Gastrocnemius medialis (tissue), 4 donors: ENCODE results near the gene BAHCC1.

ENCODE experiments used
- POLR2A ChIP-seq, 2 donors: fragments of 450-650 bp; IDR thresholded peaks; one replicate each; pipeline ENCODE4 v1.6.1; 2017; ENCODE audit warnings: antibody characterized with exemption in 2 of 2, mild to moderate bottlenecking in 2 of 2, moderate library complexity in 2 of 2
- TF ChIP-seq, protein P1 (sequence below), 5 experiments: fragments of 450-650 bp in 3 of 5; fragments of 200-600 bp in 2 of 5; sonication (generic) in 2 of 5; IDR thresholded peaks in 4 of 5; conservative IDR thresholded peaks in 1 of 5; 1 replicate in 4 of 5; 2 replicates in 1 of 5; pipeline ENCODE4 v1.5.1; 2016 to 2019; ENCODE audit warnings: antibody characterized with exemption in 5 of 5, mild to moderate bottlenecking in 3 of 5, moderate library complexity in 3 of 5

DNA sequence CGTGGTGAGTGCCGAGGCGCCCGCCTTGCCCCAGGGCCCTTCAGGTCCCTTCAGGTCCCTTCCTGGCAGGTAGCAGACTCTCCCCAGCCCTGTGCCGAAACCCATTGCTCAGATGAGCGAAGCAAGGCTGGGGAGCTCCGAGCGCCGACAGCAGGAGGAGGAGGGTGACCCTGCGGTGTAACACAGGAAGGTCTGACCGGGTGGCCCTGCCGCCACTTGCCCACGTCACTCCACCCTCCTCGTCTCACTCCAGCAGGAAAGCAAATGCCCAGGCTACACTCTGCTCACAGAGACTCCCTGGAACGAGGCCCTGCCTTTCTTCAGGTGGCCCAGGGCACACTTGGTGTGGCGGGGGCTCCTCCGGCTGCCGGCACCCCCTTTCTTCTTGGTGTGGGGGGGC is 60.1 kb downstream of the BAHCC1 start:
- TF ChIP-seq, protein P1, sequence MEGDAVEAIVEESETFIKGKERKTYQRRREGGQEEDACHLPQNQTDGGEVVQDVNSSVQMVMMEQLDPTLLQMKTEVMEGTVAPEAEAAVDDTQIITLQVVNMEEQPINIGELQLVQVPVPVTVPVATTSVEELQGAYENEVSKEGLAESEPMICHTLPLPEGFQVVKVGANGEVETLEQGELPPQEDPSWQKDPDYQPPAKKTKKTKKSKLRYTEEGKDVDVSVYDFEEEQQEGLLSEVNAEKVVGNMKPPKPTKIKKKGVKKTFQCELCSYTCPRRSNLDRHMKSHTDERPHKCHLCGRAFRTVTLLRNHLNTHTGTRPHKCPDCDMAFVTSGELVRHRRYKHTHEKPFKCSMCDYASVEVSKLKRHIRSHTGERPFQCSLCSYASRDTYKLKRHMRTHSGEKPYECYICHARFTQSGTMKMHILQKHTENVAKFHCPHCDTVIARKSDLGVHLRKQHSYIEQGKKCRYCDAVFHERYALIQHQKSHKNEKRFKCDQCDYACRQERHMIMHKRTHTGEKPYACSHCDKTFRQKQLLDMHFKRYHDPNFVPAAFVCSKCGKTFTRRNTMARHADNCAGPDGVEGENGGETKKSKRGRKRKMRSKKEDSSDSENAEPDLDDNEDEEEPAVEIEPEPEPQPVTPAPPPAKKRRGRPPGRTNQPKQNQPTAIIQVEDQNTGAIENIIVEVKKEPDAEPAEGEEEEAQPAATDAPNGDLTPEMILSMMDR (IDR thresholded peaks at IDR 0.05 in 4 of 5, conservative IDR thresholded peaks at IDR 0.05 in 1 of 5), result no peak
- no peak for TF ChIP-seq POLR2A (IDR thresholded peaks at IDR 0.05)
